Lower leg skin (tissue), 4 donors: ENCODE measurements around the gene XAGE5. TPM values are rescaled to one million over a fixed set of nuclear protein-coding genes. Genes with fewer than 3 reads are reported as not detected.
A peak's percentile ranks its signal among the peaks of the same experiment; 100 is the strongest.
"Not testable (repeated sequence)": the region's sequence is repeated elsewhere in the genome, so short reads cannot be mapped to it uniquely, and the experiment has no call there.

Experiments
- DNase-seq, 2 donors: peaks; one replicate each; pipeline ENCODE4 v3.0.0-alpha.2; 2019; ENCODE audit warnings: low spot score in 2 of 2
- H3K4me3 ChIP-seq: fragments of 200-600 bp; sonication (generic); 2 replicates; pipeline ENCODE4 v1.5.1; 2017; ENCODE audit warnings: mild to moderate bottlenecking, low read depth; ENCODE audit not compliant: poor library complexity, severe bottlenecking
- CTCF ChIP-seq, 3 donors: fragments of 450-650 bp; IDR thresholded peaks; one replicate each; pipeline ENCODE4 v1.5.1; 2016; ENCODE audit warnings: antibody characterized with exemption in 3 of 3, mild to moderate bottlenecking in 3 of 3, moderate library complexity in 2 of 3
- POLR2A ChIP-seq, 2 donors: fragments of 450-650 bp; IDR thresholded peaks; one replicate each; pipeline ENCODE4 v1.6.1; 2016 to 2017; ENCODE audit warnings: antibody characterized with exemption in 2 of 2, mild to moderate bottlenecking in 1 of 2, moderate library complexity in 1 of 2
- WGBS, 2 donors: methylation state at CpG; one replicate each; pipeline ENCODE4 v1.1.5; 2018; 5-methylcytosine and 5-hydroxymethylcytosine counted together
- intact Hi-C: fragments of 100-400 bp; cut with DNase I; formaldehyde crosslinking; loops from one replicate; pipeline ENCODE4 v1.15.0; 2023; ENCODE audit warnings: low total_unique reads
- total RNA-seq, 4 donors: library from RNA; depleted of rRNA; stranded (reverse); fragments of >200 nt; gene quantifications; one replicate each; pipeline ENCODE4 v1.1.0, GENCODE V29; 2016

Gene XAGE5
- total RNA-seq = not detected

GRCh38 chrX:52811065-52811625 is at the start of gene XAGE5:
Gene XAGE5 (plus strand): TSS chrX:52811287. CDS start chrX:52812567, 1,280 bp downstream.
- TF ChIP-seq POLR2A (IDR thresholded peaks at IDR 0.05) (no peak), CTCF (IDR thresholded peaks at IDR 0.05) (no peak)
- WGBS, 2 donors = 87 to 93% methylated on average over 18 to 23 of the region's 25 CpGs
- intact Hi-C loops = no loop called here

GRCh38 chrX:52765983-52766382 is 45.1 kb upstream of the XAGE5 start:
- DNase-seq, intact Hi-C loops, H3K4me3 ChIP-seq: not testable (repeated sequence)
- 77 to 87% methylated on average over 3 of the region's 5 CpGs for WGBS, 2 donors

More at GRCh38 chrX:52811065-52811625, at the start of gene XAGE5:
- no peak for DNase-seq
- no peak within 1 kb of the TSS for H3K4me3 ChIP-seq

- H3K4me3 ChIP-seq, intact Hi-C loops: not testable (repeated sequence)
- DNase-seq = peak in 1 of 2 donors; percentile 15
- 81 to 93% methylated on average over 9 to 10 of the region's 11 CpGs for WGBS, 2 donors
Measured at GRCh38 chrX:52773504-52773903, 37.6 kb upstream of the XAGE5 start.

GRCh38 chrX:52797327-52797726 is 13.8 kb upstream of the XAGE5 start, which contains the start of gene SPANXN5:
Gene SPANXN5 (minus strand): TSS chrX:52797427. CDS start chrX:52797348, 79 bp downstream.
- DNase-seq = peak in 1 of 2 donors; percentile 40
- 86 to 95% methylated on average over 2 of the region's 2 CpGs for WGBS, 2 donors
- H3K4me3 ChIP-seq, intact Hi-C loops: not testable (repeated sequence)

GRCh38 chrX:52804876-52805275 is 6.2 kb upstream of the XAGE5 start:
- intact Hi-C loops, H3K4me3 ChIP-seq, DNase-seq: not testable (repeated sequence)
- WGBS, 2 donors = 70 to 78% methylated on average over 2 of the region's 2 CpGs

- TF ChIP-seq POLR2A (IDR thresholded peaks at IDR 0.05) = no peak
- no peak for TF ChIP-seq CTCF (IDR thresholded peaks at IDR 0.05)
- no peak for DNase-seq
- intact Hi-C loops = no loop called here
- no peak overlapping the region for H3K4me3 ChIP-seq
- WGBS, 2 donors = 75 to 79% methylated on average over 3 to 4 of the region's 4 CpGs
Measured at GRCh38 chrX:52819788-52820187, 8.7 kb downstream of the XAGE5 start.

- 77 to 83% methylated on average over 11 of the region's 11 CpGs for WGBS, 2 donors
- TF ChIP-seq CTCF (IDR thresholded peaks at IDR 0.05) = no peak
- TF ChIP-seq POLR2A (IDR thresholded peaks at IDR 0.05) = no peak
- DNase-seq = no peak
- intact Hi-C loops = no loop called here
- H3K4me3 ChIP-seq = no peak overlapping the region
Measured at GRCh38 chrX:52821079-52821760, 10.1 kb downstream of the XAGE5 start.

GRCh38 chrX:52824608-52825007 is 13.5 kb downstream of the XAGE5 start:
- TF ChIP-seq CTCF (IDR thresholded peaks at IDR 0.05) (no peak), POLR2A (IDR thresholded peaks at IDR 0.05) (no peak)
- no peak overlapping the region for H3K4me3 ChIP-seq
- intact Hi-C loops = no loop called here
- DNase-seq = no peak
- 49 to 53% methylated on average over 2 of the region's 2 CpGs for WGBS, 2 donors
